DND-41 (cell line): ENCODE data around the gene CCNA2.

Experiments used
- ATAC-seq: fragments of 200-7000 bp; cut with Tn5 transposase; 3 replicates; pipeline ENCODE4 v1.9.1; 2021; ENCODE audit warnings: low read depth; ENCODE audit not compliant: insufficient read depth
- DNase-seq: peaks from one replicate; pipeline ENCODE4 v3.0.0-alpha.2; 2020
- H2AFZ ChIP-seq: 2 replicates; pipeline ENCODE4 v1.6.0; 2012; ENCODE audit warnings: low read depth, low read length
- H3K27ac ChIP-seq: 2 replicates; pipeline ENCODE4 v1.5.1; 2012; ENCODE audit warnings: low read length, inconsistent platforms
- H3K27me3 ChIP-seq: fragments of 200-600 bp; sonication (generic); 2 replicates; pipeline ENCODE4 v1.6.0; 2012; ENCODE audit warnings: low read length, mild to moderate bottlenecking, inconsistent platforms; ENCODE audit not compliant: insufficient read depth, poor library complexity
- H3K36me3 ChIP-seq: 2 replicates; pipeline ENCODE4 v1.5.1; 2012; ENCODE audit warnings: low read length, inconsistent platforms; ENCODE audit not compliant: insufficient read depth
- H3K4me1 ChIP-seq: 2 replicates; pipeline ENCODE4 v1.5.1; 2012; ENCODE audit warnings: mild to moderate bottlenecking, low read length; ENCODE audit not compliant: insufficient read depth
- H3K4me2 ChIP-seq: 2 replicates; pipeline ENCODE4 v1.6.0; 2012; ENCODE audit warnings: mild to moderate bottlenecking, moderate library complexity, low read length, inconsistent platforms; ENCODE audit not compliant: insufficient read depth
- H3K4me3 ChIP-seq, 2 experiments: fragments of 200-600 bp in 1 of 2; shearing (Covaris generic) in 1 of 2; 2 replicates each; pipeline ENCODE4 v1.5.1; 2012 to 2016; ENCODE audit warnings: inconsistent platforms in 2 of 2, low read length in 2 of 2, mild to moderate bottlenecking in 2 of 2, low read depth in 1 of 2, moderate library complexity in 1 of 2
- H3K79me2 ChIP-seq: 2 replicates; pipeline ENCODE4 v1.6.0; 2012; ENCODE audit warnings: low read length, inconsistent platforms; ENCODE audit not compliant: insufficient read depth
- H3K9ac ChIP-seq: 2 replicates; pipeline ENCODE4 v1.6.0; 2012; ENCODE audit warnings: low read depth, mild to moderate bottlenecking, inconsistent platforms, low read length, moderate library complexity
- H3K9me3 ChIP-seq: 2 replicates; pipeline ENCODE4 v1.5.1; 2012; ENCODE audit warnings: low read length, moderate library complexity, mild to moderate bottlenecking, inconsistent platforms; ENCODE audit not compliant: insufficient read depth, severe bottlenecking
- H4K20me1 ChIP-seq: 2 replicates; pipeline ENCODE4 v1.6.0; 2012; ENCODE audit warnings: low read length; ENCODE audit not compliant: insufficient read depth
- CTCF ChIP-seq: IDR thresholded peaks from 2 replicates; pipeline ENCODE4 v1.5.1; 2012; ENCODE audit warnings: borderline replicate concordance, low read length, moderate library complexity, mild to moderate bottlenecking; ENCODE audit not compliant: poor library complexity, severe bottlenecking; ENCODE audit errors: extremely low read depth
- EZH2 ChIP-seq: IDR thresholded peaks from 3 replicates; pipeline ENCODE4 v1.6.1; 2012; ENCODE audit warnings: borderline replicate concordance, low read depth, mild to moderate bottlenecking, moderate library complexity, low read length, inconsistent platforms; ENCODE audit not compliant: severe bottlenecking

Gene CCNA2

GRCh38 chr4:121786221-121786620, 37.5 kb downstream of the CCNA2 start:
- no peak overlapping the region for H3K27ac ChIP-seq
- H3K9me3 ChIP-seq, result no peaks in the 10 kb centered on the region
- no peak for ATAC-seq
- H3K27me3 ChIP-seq, result no peaks in the 10 kb centered on the region
- H2AFZ ChIP-seq, result no peak overlapping the region
- no peaks in the 10 kb centered on the region for H3K36me3 ChIP-seq
- no peak overlapping the region for H3K9ac ChIP-seq
- no peak overlapping the region for H3K4me3 ChIP-seq
- no peak overlapping the region for H3K4me2 ChIP-seq
- no peaks in the 10 kb centered on the region for H3K79me2 ChIP-seq
- H4K20me1 ChIP-seq, result no peaks in the 10 kb centered on the region
- no peak for DNase-seq
- TF ChIP-seq CTCF, result no peak
- TF ChIP-seq EZH2, result no peak
- no peaks in the 10 kb centered on the region for H3K4me1 ChIP-seq

GRCh38 chr4:121785479-121785878, 38.2 kb downstream of the CCNA2 start:
- H3K79me2 ChIP-seq, result no peaks in the 10 kb centered on the region
- no peak overlapping the region for H3K27ac ChIP-seq
- H3K27me3 ChIP-seq, result no peaks in the 10 kb centered on the region
- no peak overlapping the region for H3K9ac ChIP-seq
- no peak overlapping the region for H2AFZ ChIP-seq
- DNase-seq, result no peak
- no peak overlapping the region for H3K4me3 ChIP-seq
- no peaks in the 10 kb centered on the region for H4K20me1 ChIP-seq
- TF ChIP-seq EZH2 (no peak), CTCF (no peak)
- no peaks in the 10 kb centered on the region for H3K36me3 ChIP-seq
- no peak for ATAC-seq
- H3K9me3 ChIP-seq, result no peaks in the 10 kb centered on the region
- no peaks in the 10 kb centered on the region for H3K4me1 ChIP-seq
- no peak overlapping the region for H3K4me2 ChIP-seq

- ATAC-seq, result no peak
- H4K20me1 ChIP-seq, result no peaks in the 10 kb centered on the region
- no peaks in the 10 kb centered on the region for H3K4me1 ChIP-seq
- H3K79me2 ChIP-seq, result no peaks in the 10 kb centered on the region
- H3K27ac ChIP-seq, result no peak overlapping the region
- H3K9me3 ChIP-seq, result no peaks in the 10 kb centered on the region
- no peak for TF ChIP-seq EZH2
- TF ChIP-seq CTCF, result no peak
- H3K9ac ChIP-seq, result no peak overlapping the region
- H3K4me2 ChIP-seq, result no peak overlapping the region
- no peaks in the 10 kb centered on the region for H3K27me3 ChIP-seq
- H3K4me3 ChIP-seq, result no peak overlapping the region
- DNase-seq, result no peak
- no peak overlapping the region for H2AFZ ChIP-seq
- no peaks in the 10 kb centered on the region for H3K36me3 ChIP-seq
Measured at GRCh38 chr4:121784975-121785374, 38.7 kb downstream of the CCNA2 start.

- TF ChIP-seq CTCF (no peak), EZH2 (no peak)
- Histone ChIP-seq H2AFZ (no peak overlapping the region), H3K9ac (no peak overlapping the region), H3K9me3 (no peaks in the 10 kb centered on the region), H3K4me1 (no peaks in the 10 kb centered on the region), H3K36me3 (no peaks in the 10 kb centered on the region), H3K79me2 (no peaks in the 10 kb centered on the region), H3K27ac (no peak overlapping the region), H3K27me3 (no peaks in the 10 kb centered on the region), H3K4me2 (no peak overlapping the region), H4K20me1 (no peaks in the 10 kb centered on the region), H3K4me3 (no peak overlapping the region)
- ATAC-seq (no peak), DNase-seq (no peak)
Measured at GRCh38 chr4:121784401-121784800, 39.3 kb downstream of the CCNA2 start.
